Vagina (tissue), 2 donors: ENCODE measurements around the gene SNURF.

Experiments
- POLR2AphosphoS5 ChIP-seq, 2 donors: sonication (generic); formaldehyde crosslinking; IDR thresholded peaks; one replicate each; pipeline ENCODE4 v1.9.0; 2017; ENCODE audit warnings: antibody characterized with exemption in 2 of 2, mild to moderate bottlenecking in 2 of 2, low read depth in 1 of 2; ENCODE audit not compliant: insufficient read depth in 1 of 2
- TF ChIP-seq, protein P1 (sequence below), 3 experiments: fragments of 450-650 bp in 2 of 3; fragments of 200-600 bp in 1 of 3; sonication (generic) in 1 of 3; IDR thresholded peaks; one replicate each; pipeline ENCODE4 v1.5.1; 2017 to 2019; ENCODE audit warnings: antibody characterized with exemption in 3 of 3, mild to moderate bottlenecking in 2 of 3, moderate library complexity in 2 of 3

DNA sequence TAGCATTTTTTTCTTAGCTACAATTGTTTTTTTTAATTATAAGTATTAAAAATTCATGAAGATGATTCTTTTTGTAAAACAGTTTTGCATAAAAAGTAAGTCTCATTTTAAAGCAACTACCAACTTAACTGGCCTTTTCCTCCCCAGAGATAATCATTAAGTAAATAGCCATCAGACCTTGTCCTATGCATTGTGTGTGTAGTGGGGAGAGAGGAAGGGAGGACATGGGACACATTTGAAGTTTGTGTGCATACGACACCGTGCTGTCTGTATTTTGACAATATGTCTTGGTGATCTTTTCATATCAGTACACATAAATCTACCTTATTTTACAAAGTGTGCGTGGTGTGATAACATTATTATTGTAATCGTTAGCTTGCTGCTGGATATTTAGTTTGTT lies 8.1 kb downstream of the SNURF start:
- TF ChIP-seq POLR2AphosphoS5 (IDR thresholded peaks at IDR 0.05; ENCODE audit: insufficient read depth in 1 of 2, low read depth in 1 of 2) = no peak
- TF ChIP-seq, protein P1, sequence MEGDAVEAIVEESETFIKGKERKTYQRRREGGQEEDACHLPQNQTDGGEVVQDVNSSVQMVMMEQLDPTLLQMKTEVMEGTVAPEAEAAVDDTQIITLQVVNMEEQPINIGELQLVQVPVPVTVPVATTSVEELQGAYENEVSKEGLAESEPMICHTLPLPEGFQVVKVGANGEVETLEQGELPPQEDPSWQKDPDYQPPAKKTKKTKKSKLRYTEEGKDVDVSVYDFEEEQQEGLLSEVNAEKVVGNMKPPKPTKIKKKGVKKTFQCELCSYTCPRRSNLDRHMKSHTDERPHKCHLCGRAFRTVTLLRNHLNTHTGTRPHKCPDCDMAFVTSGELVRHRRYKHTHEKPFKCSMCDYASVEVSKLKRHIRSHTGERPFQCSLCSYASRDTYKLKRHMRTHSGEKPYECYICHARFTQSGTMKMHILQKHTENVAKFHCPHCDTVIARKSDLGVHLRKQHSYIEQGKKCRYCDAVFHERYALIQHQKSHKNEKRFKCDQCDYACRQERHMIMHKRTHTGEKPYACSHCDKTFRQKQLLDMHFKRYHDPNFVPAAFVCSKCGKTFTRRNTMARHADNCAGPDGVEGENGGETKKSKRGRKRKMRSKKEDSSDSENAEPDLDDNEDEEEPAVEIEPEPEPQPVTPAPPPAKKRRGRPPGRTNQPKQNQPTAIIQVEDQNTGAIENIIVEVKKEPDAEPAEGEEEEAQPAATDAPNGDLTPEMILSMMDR (IDR thresholded peaks at IDR 0.05) = no peak
